GM12878 (cell line): ENCODE measurements around the gene SYNM. TPM values are rescaled to one million over a fixed set of nuclear protein-coding genes. Genes with fewer than 3 reads are reported as not detected.

Source experiments
- ATAC-seq: fragments of 200-7000 bp; cut with Tn5 transposase; 3 replicates; pipeline ENCODE4 v1.9.1; 2020; ENCODE audit warnings: mild to moderate bottlenecking, moderate library complexity
- BruUV-seq: library from RNA; stranded (reverse); fragments of 400-500 nt; replicated peaks from 2 replicates; lab custom pipeline; 2021; lab: Mats Ljungman, UMichigan
- CTCF ChIA-PET: fragments of 300-600 bp; sonication (Branson Sonifier 250); formaldehyde crosslinking; extraction: SDS; loops from one replicate; lab custom pipeline; 2021; ENCODE audit warnings: inconsistent platforms; lab: Yijun Ruan, JAX
- POLR2A ChIA-PET: fragments of 350-600 bp; formaldehyde crosslinking; extraction: SDS; loops from one replicate; lab custom pipeline; 2021; ENCODE audit warnings: inconsistent platforms; lab: Charles Lee
- RAD21 ChIA-PET: fragments of 300-600 bp; sonication (Branson Sonifier 250); formaldehyde crosslinking; loops from one replicate; lab custom pipeline; 2023; ENCODE audit warnings: antibody characterized with exemption; ENCODE audit not compliant: unreplicated experiment; lab: Charles Lee
- SMC1A ChIA-PET: fragments of 300-600 bp; sonication (Branson Sonifier 250); formaldehyde crosslinking; loops from one replicate; lab custom pipeline; 2023; ENCODE audit not compliant: unreplicated experiment, uncharacterized antibody; lab: Charles Lee
- DNase-seq: peaks from one replicate; pipeline ENCODE4 v3.0.0-alpha.2; 2011; ENCODE audit warnings: low read depth, low spot score
- FAIRE-seq: peaks from 3 replicates; lab custom pipeline; 2011; peaks lifted over from hg19 to GRCh38; lab: Jason Lieb, UNC
- H2AFZ ChIP-seq: 2 replicates; pipeline ENCODE4 v1.6.0; 2011; ENCODE audit warnings: low read depth, low read length, control low read depth; ENCODE audit not compliant: control insufficient read depth
- H3K27ac ChIP-seq: 2 replicates; pipeline ENCODE4 v1.5.1; 2011; ENCODE audit warnings: control low read depth; ENCODE audit not compliant: control insufficient read depth, insufficient read depth
- H3K27me3 ChIP-seq, 2 experiments: replicated peaks in 1 of 2; 2 replicates each; pipeline versions ENCODE4 v1.6.0 to v1.6.1; 2011; ENCODE audit warnings: low read length in 1 of 2; ENCODE audit not compliant: control insufficient read depth in 2 of 2, insufficient read depth in 2 of 2
- H3K36me3 ChIP-seq, 2 experiments: 2 replicates each; pipeline ENCODE4 v1.5.1; 2011; ENCODE audit warnings: low read length in 1 of 2; ENCODE audit not compliant: control insufficient read depth in 2 of 2, insufficient read depth in 2 of 2
- H3K4me1 ChIP-seq: 2 replicates; pipeline ENCODE4 v1.6.1; 2011; ENCODE audit warnings: mild to moderate bottlenecking, low read length, moderate library complexity, mixed read lengths; ENCODE audit not compliant: control insufficient read depth, insufficient read depth
- H3K4me2 ChIP-seq: 2 replicates; pipeline ENCODE4 v1.6.0; 2011; ENCODE audit warnings: control low read depth; ENCODE audit not compliant: control insufficient read depth, insufficient read depth
- H3K4me3 ChIP-seq: fragments of 200-600 bp; sonication (generic); 2 replicates; pipeline ENCODE4 v1.5.1; 2016
- H3K79me2 ChIP-seq: 2 replicates; pipeline ENCODE4 v1.6.0; 2011; ENCODE audit warnings: low read length; ENCODE audit not compliant: control insufficient read depth, insufficient read depth
- H3K9ac ChIP-seq: 2 replicates; pipeline ENCODE4 v1.8.0; 2011; ENCODE audit warnings: low read length, control low read depth, mixed read lengths; ENCODE audit not compliant: control insufficient read depth, insufficient read depth
- H3K9me3 ChIP-seq: replicated peaks from 3 replicates; pipeline ENCODE4 v1.5.1; 2011; ENCODE audit warnings: mild to moderate bottlenecking, low read length; ENCODE audit not compliant: control insufficient read depth, insufficient read depth
- H4K20me1 ChIP-seq: 2 replicates; pipeline ENCODE4 v1.6.0; 2011; ENCODE audit not compliant: control insufficient read depth, insufficient read depth
- ASH2L ChIP-seq: fragments of 300-600, 200-600 bp; sonication (generic); IDR thresholded peaks from 2 replicates; pipeline ENCODE4 v1.6.1; 2017; ENCODE audit warnings: low read depth, mild to moderate bottlenecking, borderline replicate concordance
- CHD1 ChIP-seq: IDR thresholded peaks from 2 replicates; pipeline ENCODE4 v1.6.1; 2012; ENCODE audit warnings: low read depth, low read length, improper control_type of control experiment
- CREB1 ChIP-seq: IDR thresholded peaks from 2 replicates; pipeline ENCODE4 v1.6.1; 2012; ENCODE audit warnings: low read depth, mild to moderate bottlenecking, inconsistent platforms
- HCFC1 ChIP-seq: fragments of 150-350 bp; IDR thresholded peaks from 2 replicates; pipeline ENCODE4 v1.6.1; 2014; ENCODE audit warnings: low read length
- HSF1 ChIP-seq: fragments of 150-350 bp; IDR thresholded peaks from 2 replicates; pipeline ENCODE4 v1.6.1; 2014; ENCODE audit warnings: mild to moderate bottlenecking, low read depth, low read length
- IKZF2 ChIP-seq, 2 experiments: fragments of 450-650 bp; IDR thresholded peaks; 2 replicates each; pipeline ENCODE4 v1.6.1; 2017; ENCODE audit warnings: mild to moderate bottlenecking in 2 of 2, moderate library complexity in 2 of 2
- IRF4 ChIP-seq: IDR thresholded peaks from 2 replicates; pipeline ENCODE4 v1.6.1; 2011; ENCODE audit warnings: low read depth, low read length
- MYB ChIP-seq: fragments of 150-350 bp; IDR thresholded peaks from 2 replicates; pipeline ENCODE4 v1.6.1; 2014; ENCODE audit warnings: mild to moderate bottlenecking, low read depth, low read length, borderline replicate concordance
- NBN ChIP-seq: fragments of 450-650 bp; IDR thresholded peaks from 2 replicates; pipeline ENCODE4 v1.6.1; 2016
- NFIC ChIP-seq: IDR thresholded peaks from 2 replicates; pipeline ENCODE4 v1.6.1; 2012; ENCODE audit warnings: low read depth, mild to moderate bottlenecking, inconsistent platforms, low read length, moderate library complexity
- POU2F2 ChIP-seq: IDR thresholded peaks from 3 replicates; pipeline ENCODE4 v1.6.1; 2011; ENCODE audit warnings: low read depth, mild to moderate bottlenecking, low read length, borderline replicate concordance
- SIX5 ChIP-seq: IDR thresholded peaks from 2 replicates; pipeline ENCODE4 v1.6.1; 2011; ENCODE audit warnings: mild to moderate bottlenecking, low read depth, low read length, moderate library complexity; ENCODE audit not compliant: severe bottlenecking
- SMARCA5 ChIP-seq: fragments of 450-650 bp; IDR thresholded peaks from 2 replicates; pipeline ENCODE4 v1.6.1; 2017; ENCODE audit warnings: mild to moderate bottlenecking
- SMC3 ChIP-seq: IDR thresholded peaks from 2 replicates; pipeline ENCODE4 v1.6.1; 2011; ENCODE audit warnings: low read length, improper control_type of control experiment, borderline replicate concordance
- WGBS: methylation state at CpG from one replicate; pipeline ENCODE4 v1.1.6; 2016; ENCODE audit warnings: low lambda C conversion rate; ENCODE audit not compliant: insufficient replicate concordance, insufficient coverage; ENCODE audit errors: missing lambda C conversion rate; 5-methylcytosine and 5-hydroxymethylcytosine counted together
- in situ Hi-C: fragments of 300-500 bp; cut with MboI; formaldehyde crosslinking; loops from 9 replicates; pipeline ENCODE4 v1.14.3; 2018; ENCODE audit warnings: mixed read lengths
- intact Hi-C: fragments of 100-400 bp; cut with micrococcal nuclease; formaldehyde crosslinking; loops from one replicate; pipeline ENCODE4 v1.14.2; 2022; ENCODE audit not compliant: unreplicated experiment
- polyA plus RNA-seq, 11 experiments: library from polyadenylated mRNA; depleted of rRNA in 4 of 11; unstranded in 6 of 11; stranded (reverse) in 5 of 11; fragments of >200 nt; fragmentation: Nextera tagmentation in 4 of 11; fragmentation: Illumina TruSeq in 1 of 11; extraction: Ambion mirVana in 4 of 11; extraction: Trizol in 1 of 11; gene quantifications; 1 replicate in 1 of 11; 2 replicates in 10 of 11; pipeline versions ENCODE4 v1.2.1 to v1.2.3, GENCODE V29; 2011 to 2016; ENCODE audit warnings: inconsistent platforms in 2 of 11, missing spikeins in 2 of 11, low read depth in 1 of 11
- total RNA-seq, 4 experiments: library from RNA; depleted of rRNA in 3 of 4; stranded (reverse); fragments of >200 nt in 3 of 4; fragmentation: Illumina TruSeq in 1 of 4; extraction: Trizol in 1 of 4; gene quantifications; 2 replicates each; pipeline versions ENCODE4 v1.2.1 to v1.2.3, GENCODE V29; 2013 to 2021
- TF ChIP-seq, protein P1 (sequence below): IDR thresholded peaks from 2 replicates; pipeline ENCODE4 v1.6.1; 2011; ENCODE audit warnings: low read depth, mild to moderate bottlenecking, low read length, moderate library complexity, borderline replicate concordance; ENCODE audit errors: extremely low read depth
- TF ChIP-seq, protein P2 (sequence below): fragments of 450-650 bp; IDR thresholded peaks from 2 replicates; pipeline ENCODE4 v1.6.1; 2017; ENCODE audit warnings: mild to moderate bottlenecking, moderate library complexity

The SYNM gene
- total and polyA plus RNA-seq, 10 of the 15 experiments (the other 5 are each of a cell fraction or from before 2014, with no cell fraction given): 0.05 to 1.1 (median 0.89) TPM; not detected in 1

DNA sequence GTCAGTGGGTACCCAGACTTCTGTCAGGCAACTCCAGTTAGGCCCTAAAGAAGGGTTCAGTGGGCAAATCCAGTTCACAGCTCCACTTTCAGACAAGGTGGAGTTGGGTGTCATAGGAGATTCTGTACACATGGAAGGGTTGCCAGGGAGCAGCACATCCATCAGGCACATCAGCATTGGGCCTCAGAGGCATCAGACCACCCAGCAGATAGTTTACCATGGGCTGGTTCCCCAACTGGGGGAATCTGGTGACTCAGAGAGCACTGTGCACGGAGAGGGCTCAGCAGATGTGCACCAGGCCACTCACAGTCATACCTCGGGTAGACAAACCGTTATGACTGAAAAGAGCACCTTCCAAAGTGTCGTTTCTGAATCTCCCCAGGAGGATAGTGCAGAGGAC lies 27.2 kb downstream of the SYNM start:
- H3K4me2 ChIP-seq: no peak overlapping the region
- RAD21 ChIA-PET: no interaction called here
- CTCF ChIA-PET: interaction anchor here (1.2 kb wide), 1 partner anchor 31 kb away, joined by 4 read pairs; no protein-coding TSS in a partner anchor
- peaks cover 0 to 4% of the 10 kb centered on the region in 2 experiments; a peak in 3 of 4 replicates for H3K27me3 ChIP-seq
- intact Hi-C loops (no loop called here), in situ Hi-C loops (no loop called here)
- no peaks in the 10 kb centered on the region for H3K79me2 ChIP-seq
- no peak for ATAC-seq
- FAIRE-seq: no peak
- H3K27ac ChIP-seq: no peak overlapping the region
- BruUV-seq: no TSS peak
- TF ChIP-seq, protein P1, sequence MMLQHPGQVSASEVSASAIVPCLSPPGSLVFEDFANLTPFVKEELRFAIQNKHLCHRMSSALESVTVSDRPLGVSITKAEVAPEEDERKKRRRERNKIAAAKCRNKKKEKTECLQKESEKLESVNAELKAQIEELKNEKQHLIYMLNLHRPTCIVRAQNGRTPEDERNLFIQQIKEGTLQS: no peak
- TF ChIP-seq HSF1 (no peak), CHD1 (no peak), IRF4 (no peak), IKZF2 (IDR thresholded peaks at IDR 0.05) (no peak), SIX5 (no peak), POU2F2 (no peak), MYB (no peak), NBN (no peak), HCFC1 (no peak), NFIC (no peak), SMC3 (no peak), SMARCA5 (no peak), ASH2L (no peak), CREB1 (no peak)
- TF ChIP-seq, protein P2, sequence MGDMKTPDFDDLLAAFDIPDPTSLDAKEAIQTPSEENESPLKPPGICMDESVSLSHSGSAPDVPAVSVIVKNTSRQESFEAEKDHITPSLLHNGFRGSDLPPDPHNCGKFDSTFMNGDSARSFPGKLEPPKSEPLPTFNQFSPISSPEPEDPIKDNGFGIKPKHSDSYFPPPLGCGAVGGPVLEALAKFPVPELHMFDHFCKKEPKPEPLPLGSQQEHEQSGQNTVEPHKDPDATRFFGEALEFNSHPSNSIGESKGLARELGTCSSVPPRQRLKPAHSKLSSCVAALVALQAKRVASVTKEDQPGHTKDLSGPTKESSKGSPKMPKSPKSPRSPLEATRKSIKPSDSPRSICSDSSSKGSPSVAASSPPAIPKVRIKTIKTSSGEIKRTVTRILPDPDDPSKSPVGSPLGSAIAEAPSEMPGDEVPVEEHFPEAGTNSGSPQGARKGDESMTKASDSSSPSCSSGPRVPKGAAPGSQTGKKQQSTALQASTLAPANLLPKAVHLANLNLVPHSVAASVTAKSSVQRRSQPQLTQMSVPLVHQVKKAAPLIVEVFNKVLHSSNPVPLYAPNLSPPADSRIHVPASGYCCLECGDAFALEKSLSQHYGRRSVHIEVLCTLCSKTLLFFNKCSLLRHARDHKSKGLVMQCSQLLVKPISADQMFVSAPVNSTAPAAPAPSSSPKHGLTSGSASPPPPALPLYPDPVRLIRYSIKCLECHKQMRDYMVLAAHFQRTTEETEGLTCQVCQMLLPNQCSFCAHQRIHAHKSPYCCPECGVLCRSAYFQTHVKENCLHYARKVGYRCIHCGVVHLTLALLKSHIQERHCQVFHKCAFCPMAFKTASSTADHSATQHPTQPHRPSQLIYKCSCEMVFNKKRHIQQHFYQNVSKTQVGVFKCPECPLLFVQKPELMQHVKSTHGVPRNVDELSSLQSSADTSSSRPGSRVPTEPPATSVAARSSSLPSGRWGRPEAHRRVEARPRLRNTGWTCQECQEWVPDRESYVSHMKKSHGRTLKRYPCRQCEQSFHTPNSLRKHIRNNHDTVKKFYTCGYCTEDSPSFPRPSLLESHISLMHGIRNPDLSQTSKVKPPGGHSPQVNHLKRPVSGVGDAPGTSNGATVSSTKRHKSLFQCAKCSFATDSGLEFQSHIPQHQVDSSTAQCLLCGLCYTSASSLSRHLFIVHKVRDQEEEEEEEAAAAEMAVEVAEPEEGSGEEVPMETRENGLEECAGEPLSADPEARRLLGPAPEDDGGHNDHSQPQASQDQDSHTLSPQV: no peak
- WGBS: 46% methylated on average over 4 of the region's 4 CpGs
- DNase-seq: no peak
- no peaks in the 10 kb centered on the region for H3K36me3 ChIP-seq
- H2AFZ ChIP-seq: no peak overlapping the region
- H3K4me1 ChIP-seq: 0 out of 2 replicates have a peak, but pooled peaks cover 3% of the 10 kb centered on the region
- H3K9me3 ChIP-seq: no peaks in the 10 kb centered on the region
- H3K9ac ChIP-seq: no peak overlapping the region
- no peak overlapping the region for H3K4me3 ChIP-seq
- no peaks in the 10 kb centered on the region for H4K20me1 ChIP-seq
- POLR2A ChIA-PET: no interaction called here
- SMC1A ChIA-PET: interaction anchor here (1.4 kb wide), 1 partner anchor 79 kb away, joined by 4 read pairs; no protein-coding TSS in a partner anchor
